GM18498 (cell line): ENCODE results near the gene SEMA3A.
A peak's percentile ranks its signal among the peaks of the same experiment; 100 is the strongest.
"Not testable (repeated sequence)": the region's sequence is repeated elsewhere in the genome, so short reads cannot be mapped to it uniquely, and the experiment has no call there.

ENCODE experiments used
- ATAC-seq: cut with Tn5 transposase; IDR thresholded peaks from one replicate; pipeline ENCODE4 v1.9.1; 2021; ENCODE audit warnings: mild to moderate bottlenecking, moderate library complexity; ENCODE audit not compliant: unreplicated experiment

SEMA3A gene

GRCh38 chr7:84194484-84195271, at the start of gene SEMA3A:
TSS of gene SEMA3A (minus strand) at chr7:84194789. CDS start at chr7:84194586, 203 bp downstream.
- peak; percentile 59 for ATAC-seq

GRCh38 chr7:84243037-84243436, 48.4 kb upstream of the SEMA3A start:
- ATAC-seq = not testable (repeated sequence)

- no peak for ATAC-seq
Observed at GRCh38 chr7:84238596-84238995, 44.0 kb upstream of the SEMA3A start.

- no peak for ATAC-seq
Observed at GRCh38 chr7:84237533-84238173, 43.1 kb upstream of the SEMA3A start.

- no peak for ATAC-seq
Observed at GRCh38 chr7:84236398-84236797, 41.8 kb upstream of the SEMA3A start.

- ATAC-seq = no peak
Observed at GRCh38 chr7:84232646-84233045, 38.1 kb upstream of the SEMA3A start.

GRCh38 chr7:84231157-84231556, 36.6 kb upstream of the SEMA3A start:
- no peak for ATAC-seq

GRCh38 chr7:84230491-84230890, 35.9 kb upstream of the SEMA3A start:
- no peak for ATAC-seq

GRCh38 chr7:84228526-84228925, 33.9 kb upstream of the SEMA3A start:
- no peak for ATAC-seq

GRCh38 chr7:84226759-84227158, 32.2 kb upstream of the SEMA3A start:
- ATAC-seq = no peak

GRCh38 chr7:84224505-84224904, 29.9 kb upstream of the SEMA3A start:
- ATAC-seq = no peak

- ATAC-seq = no peak
Observed at GRCh38 chr7:84219310-84219709, 24.7 kb upstream of the SEMA3A start.

- ATAC-seq = no peak
Observed at GRCh38 chr7:84218681-84219080, 24.1 kb upstream of the SEMA3A start.

GRCh38 chr7:84216472-84216871, 21.9 kb upstream of the SEMA3A start:
- no peak for ATAC-seq

GRCh38 chr7:84214757-84215156, 20.2 kb upstream of the SEMA3A start:
- not testable (repeated sequence) for ATAC-seq

GRCh38 chr7:84210301-84210700, 15.7 kb upstream of the SEMA3A start:
- no peak for ATAC-seq

- no peak for ATAC-seq
Observed at GRCh38 chr7:84209006-84209405, 14.4 kb upstream of the SEMA3A start.

- no peak for ATAC-seq
Observed at GRCh38 chr7:84207615-84208014, 13.0 kb upstream of the SEMA3A start.

- no peak for ATAC-seq
Observed at GRCh38 chr7:84207025-84207424, 12.4 kb upstream of the SEMA3A start.

- no peak for ATAC-seq
Observed at GRCh38 chr7:84204655-84205054, 10.1 kb upstream of the SEMA3A start.

- ATAC-seq = no peak
Observed at GRCh38 chr7:84202855-84203254, 8.3 kb upstream of the SEMA3A start.

- no peak for ATAC-seq
Observed at GRCh38 chr7:84200859-84201258, 6.3 kb upstream of the SEMA3A start.
